KG1 (cell line): Measurements from ENCODE around the gene GALNT16.
"Not testable (repeated sequence)": the region's sequence is repeated elsewhere in the genome, so short reads cannot be mapped to it uniquely, and the experiment has no call there.

Experiments
- DNase-seq: peaks from one replicate; lab custom pipeline; 2025; lab: John Stamatoyannopoulos, UW

The GALNT16 gene

DNA sequence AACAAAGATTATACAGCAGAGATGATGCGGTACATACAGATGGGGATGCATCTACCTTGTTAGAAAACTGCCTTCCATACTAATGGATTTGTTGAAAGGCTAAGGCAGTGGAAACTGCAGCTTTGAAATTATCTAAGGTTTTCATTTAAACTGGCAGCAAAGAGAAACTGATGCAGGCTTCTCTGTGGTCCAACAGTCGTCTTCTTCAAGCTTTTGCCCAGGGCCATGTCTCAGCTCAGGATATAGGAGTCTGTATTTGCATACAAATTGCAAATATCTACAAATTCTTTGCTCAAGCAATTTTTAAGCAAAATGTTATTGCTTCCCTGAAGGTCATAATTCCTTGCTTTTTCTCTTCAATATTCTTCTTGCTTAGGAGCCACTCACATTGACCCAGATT lies 104.4 kb downstream of the GALNT16 start:
- no peak for DNase-seq

DNA sequence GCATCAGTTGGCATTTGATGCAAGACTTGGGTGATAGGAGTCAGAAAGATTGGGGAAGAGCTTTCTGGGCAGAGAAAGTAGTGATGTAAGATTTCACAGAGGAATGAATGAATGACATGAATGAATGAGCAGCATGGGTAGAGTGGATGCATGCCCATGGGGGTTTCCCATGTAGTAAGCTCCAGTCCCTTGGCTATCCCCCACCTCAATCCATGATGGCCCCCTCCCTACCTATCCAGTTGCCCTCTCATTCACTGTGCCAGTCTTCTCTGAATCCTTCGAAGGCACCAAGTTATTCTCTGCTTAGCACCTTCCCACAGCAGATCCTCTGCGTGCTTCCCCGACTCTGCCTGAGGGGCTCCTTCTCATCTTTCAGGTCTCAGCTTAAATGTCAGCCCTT lies 106.1 kb downstream of the GALNT16 start:
- DNase-seq: no peak

- no peak for DNase-seq
Observed at GRCh38 chr14:69366761-69367160, 106.8 kb downstream of the GALNT16 start.

DNA sequence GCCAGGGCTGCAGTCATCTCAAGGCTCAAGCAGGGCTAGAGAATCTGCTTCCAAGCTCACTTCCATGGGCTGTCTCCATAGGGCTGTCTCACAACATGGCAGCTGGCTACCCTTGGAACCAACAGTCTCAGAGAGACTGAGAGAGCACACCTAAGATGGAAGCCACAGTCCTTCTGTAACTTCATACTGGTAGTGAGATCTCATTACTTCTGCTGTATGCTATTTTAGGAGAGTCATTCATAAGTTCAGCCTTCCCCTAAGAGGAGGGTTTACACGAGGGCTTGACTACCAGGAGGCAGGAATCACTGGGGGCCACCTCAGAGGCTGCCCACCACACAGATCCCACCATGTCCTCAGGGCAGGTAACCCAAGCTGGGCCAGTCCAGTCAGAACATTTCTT lies 108.4 kb downstream of the GALNT16 start:
- no peak for DNase-seq

DNA sequence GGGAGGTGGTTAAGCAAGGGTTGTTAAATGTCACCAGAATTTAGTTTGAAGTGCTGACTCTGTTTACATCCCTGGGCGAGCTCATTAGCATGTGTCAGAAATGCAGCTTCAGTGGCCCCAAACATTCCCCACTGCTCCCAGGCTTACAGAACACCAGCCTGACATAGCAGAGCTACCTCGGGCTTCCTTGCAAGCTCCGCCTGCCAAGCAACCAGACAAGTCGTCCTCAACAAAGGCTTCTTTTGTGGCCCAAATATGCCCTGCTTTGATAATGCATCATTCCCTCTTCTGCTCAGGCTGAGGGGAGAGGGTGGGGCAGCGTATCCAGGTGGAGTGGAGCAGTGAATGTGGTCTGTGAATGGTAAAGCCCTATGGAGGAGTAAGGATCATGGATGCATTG lies 110.1 kb downstream of the GALNT16 start:
- DNase-seq: no peak

DNA sequence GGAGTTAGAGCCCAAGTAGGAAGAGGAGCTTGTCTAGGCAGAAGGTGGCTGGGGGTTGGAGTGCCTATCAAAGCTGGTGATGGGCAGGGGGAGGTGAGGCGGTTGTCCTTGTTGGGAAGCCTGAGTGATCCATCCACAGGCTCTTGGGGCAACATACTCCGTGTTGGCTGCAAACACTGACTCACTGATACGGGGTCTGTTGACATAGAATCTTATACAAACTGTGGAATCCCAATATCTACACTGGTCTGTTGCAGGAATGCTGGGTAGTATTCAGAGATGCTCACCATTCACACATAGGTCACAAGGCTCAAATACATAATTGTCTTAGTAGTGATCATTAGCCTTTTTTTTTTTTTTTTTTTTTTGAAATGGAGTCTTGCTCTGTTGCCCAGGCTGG lies 112.2 kb downstream of the GALNT16 start:
- no peak for DNase-seq

GRCh38 chr14:69373104-69373503 lies 113.1 kb downstream of the GALNT16 start:
- DNase-seq: no peak

- DNase-seq: no peak
Observed at GRCh38 chr14:69374235-69374634, 114.3 kb downstream of the GALNT16 start.

DNA sequence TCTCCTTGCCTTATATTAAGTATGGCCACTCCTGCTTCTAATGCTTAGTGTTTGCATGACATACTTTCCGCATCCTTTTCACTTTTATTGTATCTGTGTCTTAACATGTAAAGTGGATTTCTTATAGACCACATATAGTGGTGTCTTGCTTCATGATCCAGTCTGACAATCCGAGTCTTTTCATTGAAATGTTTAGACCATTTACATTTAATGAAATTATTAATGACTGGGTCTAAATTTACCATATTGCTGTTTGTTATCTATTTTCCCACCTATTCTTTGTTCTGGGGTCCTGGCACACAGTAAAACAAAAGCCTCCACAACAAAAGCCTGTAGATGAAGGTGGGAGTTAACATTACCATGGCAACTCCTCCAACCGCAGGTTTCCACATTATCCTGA lies 115.2 kb downstream of the GALNT16 start:
- no peak for DNase-seq

GRCh38 chr14:69375722-69376121 lies 115.8 kb downstream of the GALNT16 start:
- DNase-seq: no peak

DNA sequence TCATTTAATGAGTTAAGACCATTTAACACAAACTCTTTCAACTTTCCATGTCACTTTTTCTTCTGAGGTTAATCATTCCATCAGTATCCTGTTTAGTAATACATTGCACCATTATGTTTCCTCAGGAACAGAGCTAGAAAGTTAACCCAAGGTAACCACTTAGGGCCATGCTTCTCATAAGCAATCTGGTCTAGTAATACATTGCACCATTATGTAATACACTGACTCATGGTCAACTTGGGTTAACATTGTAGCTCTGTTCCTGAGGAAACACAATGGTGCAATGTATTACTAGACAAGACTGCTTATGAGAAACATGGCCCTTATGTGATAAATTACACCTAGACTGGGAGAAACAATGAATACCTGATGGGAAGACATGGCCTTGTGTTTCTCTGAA lies 116.5 kb downstream of the GALNT16 start:
- DNase-seq: no peak

DNA sequence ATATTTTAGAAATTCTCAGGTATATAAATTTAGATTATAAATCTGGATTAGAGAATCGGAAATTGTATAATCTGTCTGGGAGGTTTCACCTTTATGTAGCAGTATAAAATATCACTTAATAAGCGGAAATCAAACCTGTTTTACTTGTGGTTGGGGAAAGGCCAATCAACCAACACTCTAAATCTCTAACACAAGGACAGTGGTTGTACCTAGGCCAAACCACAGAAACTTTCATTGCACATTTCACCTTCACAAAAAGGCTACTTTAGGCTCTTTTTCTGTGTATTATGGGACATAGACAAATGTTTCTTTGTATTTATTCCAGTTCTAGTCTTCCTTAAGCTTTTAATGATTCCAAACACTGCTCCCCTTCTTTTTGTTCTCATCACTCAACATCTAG lies 118.3 kb downstream of the GALNT16 start:
- no peak for DNase-seq

- no peak for DNase-seq
Observed at GRCh38 chr14:69387311-69387710, 127.4 kb downstream of the GALNT16 start.

DNA sequence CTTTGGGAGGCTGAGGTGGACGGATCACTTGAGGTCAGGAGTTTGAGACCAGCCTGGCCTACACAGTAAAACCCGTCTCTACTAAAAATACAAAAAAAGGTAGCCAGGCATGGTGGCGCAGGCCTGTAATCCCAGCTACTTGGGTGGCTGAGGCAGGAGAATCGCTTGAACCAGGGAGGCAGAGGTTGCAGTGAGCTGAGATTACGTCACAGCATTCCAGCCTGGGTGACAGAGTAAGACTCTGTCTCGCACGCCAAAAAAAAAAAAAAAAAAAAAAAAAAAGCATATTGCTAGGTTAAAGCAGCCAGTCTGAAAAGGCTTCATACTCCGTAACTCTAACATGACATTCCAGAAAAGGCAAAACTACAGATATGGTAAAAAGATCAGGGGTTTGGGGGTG lies 131.4 kb downstream of the GALNT16 start:
- not testable (repeated sequence) for DNase-seq

DNA sequence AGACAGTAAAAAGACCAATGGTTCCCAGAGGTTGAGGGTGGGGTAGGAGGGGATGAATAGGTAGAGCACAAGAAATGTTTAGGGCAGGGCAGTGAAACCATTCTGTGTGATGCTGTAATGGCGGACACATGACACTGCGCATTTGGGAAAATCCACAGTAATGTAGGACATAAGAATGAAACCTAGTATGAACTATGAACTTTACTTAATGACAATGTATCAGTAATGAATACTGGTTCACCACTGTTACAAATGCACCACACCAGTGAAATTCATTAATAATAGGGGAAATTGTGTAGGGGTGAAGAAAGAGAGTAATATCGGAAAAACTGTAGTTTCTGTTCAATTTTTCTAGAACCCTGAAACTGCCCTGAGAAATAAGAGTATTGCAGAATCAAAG lies 132.5 kb downstream of the GALNT16 start:
- no peak for DNase-seq

DNA sequence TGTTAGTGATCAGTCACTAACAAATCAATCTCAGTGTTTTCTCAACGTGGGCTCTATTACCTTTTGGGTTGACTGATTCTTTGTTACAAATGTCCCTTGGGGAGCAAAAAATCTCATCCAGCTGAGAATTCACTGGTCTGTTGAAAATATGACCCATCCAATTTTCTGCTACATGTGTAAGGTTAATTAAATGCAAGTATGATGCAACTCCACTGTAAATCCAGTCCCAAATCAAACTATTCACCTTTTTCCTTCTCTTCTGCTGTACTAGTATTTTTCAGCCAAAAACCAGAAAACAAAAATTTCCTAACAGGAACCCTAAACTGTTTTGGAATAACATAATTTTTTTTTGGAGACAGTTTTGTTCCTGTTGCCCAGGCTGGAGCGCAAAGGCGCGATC lies 136.0 kb downstream of the GALNT16 start:
- DNase-seq: no peak

GRCh38 chr14:69398053-69398817 lies 138.3 kb downstream of the GALNT16 start, which contains the start of the genes ERH and SLC39A9:
Gene ERH (minus strand): TSS chr14:69398299. CDS start chr14:69398233, 66 bp downstream.
Gene SLC39A9 (plus strand): TSS chr14:69398692. CDS start chr14:69399370, 678 bp downstream.
- peak; percentile 99 for DNase-seq

- DNase-seq: no peak
Observed at GRCh38 chr14:69398818-69399210, 138.9 kb downstream of the GALNT16 start.

DNA sequence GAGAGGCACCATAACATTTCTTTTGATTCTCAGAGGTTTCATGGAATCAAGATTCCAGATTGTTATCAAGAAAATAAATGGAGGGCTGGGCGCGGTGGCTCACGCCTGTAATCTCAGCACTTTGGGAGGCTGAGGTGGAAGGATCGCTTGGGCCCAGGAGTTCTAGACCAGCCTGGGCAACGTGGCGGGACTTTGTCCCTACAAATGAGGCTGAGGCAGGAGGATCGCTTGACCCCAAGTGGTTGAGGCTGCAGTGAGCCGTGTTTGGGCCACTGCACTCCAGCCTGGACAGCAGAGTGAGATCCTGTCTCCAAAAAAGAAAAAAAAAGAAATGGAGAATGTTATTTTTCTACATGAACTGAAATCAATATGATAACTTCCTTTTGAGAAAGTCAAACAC lies 139.8 kb downstream of the GALNT16 start:
- DNase-seq: no peak

- no peak for DNase-seq
Observed at GRCh38 chr14:69400154-69400553, 140.2 kb downstream of the GALNT16 start.

DNA sequence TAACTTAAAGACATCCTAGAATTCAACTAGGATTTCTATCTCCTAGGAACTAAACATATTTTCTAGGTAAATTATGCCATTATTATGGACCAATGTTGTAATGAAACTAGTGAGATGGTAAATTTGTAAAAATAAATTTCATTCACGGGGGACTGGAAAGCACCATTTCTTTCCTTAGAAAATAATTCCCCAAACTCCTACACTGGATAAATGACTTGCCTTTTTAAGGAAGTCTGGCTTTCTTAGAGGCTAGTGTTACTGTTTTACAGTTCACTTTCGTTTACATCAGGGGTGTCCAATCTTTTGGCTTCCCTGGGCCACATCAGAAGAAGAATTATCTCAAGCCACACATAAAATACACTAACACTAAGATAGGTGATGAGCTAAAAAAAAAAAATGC lies 141.9 kb downstream of the GALNT16 start:
- DNase-seq: no peak

DNA sequence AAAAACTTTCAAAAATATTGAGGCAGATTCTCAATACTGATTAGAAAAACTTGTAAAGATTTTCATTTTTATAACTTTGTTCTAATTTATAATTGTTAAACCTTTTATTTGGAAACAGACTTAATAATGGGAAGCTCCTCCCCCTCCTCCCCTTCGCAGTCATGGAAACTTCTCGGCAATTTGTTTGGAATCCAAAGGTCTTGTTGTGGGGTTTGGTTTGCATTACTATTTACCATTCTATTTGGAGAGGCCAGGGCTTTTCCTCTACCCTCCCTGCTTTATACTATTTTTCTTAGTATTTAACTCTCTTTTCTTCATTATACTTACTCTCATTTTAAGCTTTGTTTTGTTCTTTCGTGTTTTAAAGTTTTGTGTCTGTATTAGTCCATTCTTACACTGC lies 144.5 kb downstream of the GALNT16 start:
- no peak for DNase-seq

- DNase-seq: no peak
Observed at GRCh38 chr14:69404883-69405282, 144.9 kb downstream of the GALNT16 start.

GRCh38 chr14:69405762-69406161 lies 145.8 kb downstream of the GALNT16 start:
- DNase-seq: no peak
